NOMO-1 treated with DMSO at 0.1 percent for 48 hours (cell line): ENCODE results near the gene HACD2.

Experiments
- DNase-seq: peaks from one replicate; lab custom pipeline; 2025; ENCODE audit not compliant: unreplicated experiment; lab: John Stamatoyannopoulos, UW

HACD2 gene

GRCh38 chr3:123584988-123585937 lies at the start of gene HACD2:
Gene HACD2, minus strand, starts transcription at chr3:123585053. Its CDS starts 26 bp downstream, at chr3:123585027.
- DNase-seq, result peak; percentile 97

- no peak for DNase-seq
Observed at GRCh38 chr3:123634149-123635051, 49.5 kb upstream of the HACD2 start.

GRCh38 chr3:123633530-123633929 lies 48.7 kb upstream of the HACD2 start:
- no peak for DNase-seq

DNA sequence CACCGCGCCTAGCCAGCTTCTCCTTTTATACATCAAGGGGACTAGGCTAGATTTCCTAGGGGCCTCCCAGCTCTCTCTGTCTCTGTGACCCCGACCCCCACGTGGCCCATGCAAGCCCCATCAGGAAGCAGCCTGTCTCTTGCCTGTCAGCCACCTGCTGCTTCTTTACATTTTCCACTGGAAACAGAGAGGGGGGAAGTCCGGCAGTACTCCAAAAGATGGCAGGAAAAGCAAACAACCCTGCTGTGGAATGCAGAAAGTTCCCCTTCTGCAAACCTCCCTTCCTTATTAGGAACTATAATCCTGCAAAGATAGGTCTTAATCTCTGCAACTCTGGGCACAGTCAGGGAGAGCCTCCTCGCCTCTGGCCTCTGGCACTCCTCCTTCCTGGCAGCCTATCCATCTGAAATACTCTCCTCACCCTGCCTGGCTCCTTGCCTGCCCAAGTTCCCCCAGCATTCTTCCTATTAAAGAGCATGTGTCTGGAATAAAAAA lies 47.4 kb upstream of the HACD2 start:
- DNase-seq, result no peak

DNA sequence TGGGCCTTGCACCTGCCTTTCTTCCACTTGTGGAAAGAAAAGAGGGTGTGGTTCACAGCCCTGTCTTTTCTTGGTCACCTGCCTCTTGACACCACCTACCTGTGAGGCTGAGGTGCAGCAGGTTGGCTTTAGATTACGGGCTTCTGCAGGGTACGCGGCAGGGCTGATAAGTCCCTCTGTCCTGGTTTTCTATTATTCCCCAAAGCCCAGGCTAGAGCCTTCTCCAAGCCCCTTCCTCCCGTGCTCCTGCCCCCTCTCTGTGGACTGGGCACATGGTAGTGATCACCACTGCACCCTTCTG lies 44.8 kb upstream of the HACD2 start:
- DNase-seq, result no peak

DNA sequence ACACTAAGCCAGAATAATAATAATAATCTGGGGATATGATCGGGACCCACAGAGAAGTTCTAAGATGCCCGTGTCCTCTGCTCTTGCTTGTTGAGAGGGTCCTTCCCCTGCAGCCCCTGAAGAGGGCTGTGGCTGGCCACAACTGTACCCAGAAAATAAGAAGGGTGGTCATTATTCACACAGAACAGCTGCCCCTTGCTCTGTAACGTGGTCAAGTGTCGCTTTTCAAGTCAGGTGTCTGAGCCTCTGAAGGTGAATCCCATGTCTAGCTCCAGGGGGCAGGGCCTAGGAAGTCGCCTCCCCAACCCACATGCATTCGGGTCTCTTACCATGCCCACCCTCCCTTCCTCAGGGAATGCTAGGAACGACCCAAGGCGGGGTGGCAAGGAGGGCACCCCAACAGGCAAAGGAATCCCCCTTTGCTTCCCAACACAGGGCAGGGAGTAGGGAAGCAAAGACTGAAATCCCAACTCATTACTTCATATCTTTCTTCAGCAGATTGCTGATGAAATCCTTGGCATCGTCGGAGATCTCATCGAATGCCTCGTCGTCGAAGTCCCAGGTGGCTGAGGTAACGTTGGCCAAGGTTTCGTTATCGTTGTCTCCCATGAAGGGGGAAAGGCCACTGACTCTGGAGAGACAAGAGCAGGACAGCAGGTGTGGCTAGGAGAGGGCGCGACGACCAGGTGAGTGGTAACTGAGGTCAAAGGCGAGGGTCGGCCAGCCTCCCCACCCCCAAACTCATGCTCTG lies 44.3 kb upstream of the HACD2 start:
- no peak for DNase-seq

DNA sequence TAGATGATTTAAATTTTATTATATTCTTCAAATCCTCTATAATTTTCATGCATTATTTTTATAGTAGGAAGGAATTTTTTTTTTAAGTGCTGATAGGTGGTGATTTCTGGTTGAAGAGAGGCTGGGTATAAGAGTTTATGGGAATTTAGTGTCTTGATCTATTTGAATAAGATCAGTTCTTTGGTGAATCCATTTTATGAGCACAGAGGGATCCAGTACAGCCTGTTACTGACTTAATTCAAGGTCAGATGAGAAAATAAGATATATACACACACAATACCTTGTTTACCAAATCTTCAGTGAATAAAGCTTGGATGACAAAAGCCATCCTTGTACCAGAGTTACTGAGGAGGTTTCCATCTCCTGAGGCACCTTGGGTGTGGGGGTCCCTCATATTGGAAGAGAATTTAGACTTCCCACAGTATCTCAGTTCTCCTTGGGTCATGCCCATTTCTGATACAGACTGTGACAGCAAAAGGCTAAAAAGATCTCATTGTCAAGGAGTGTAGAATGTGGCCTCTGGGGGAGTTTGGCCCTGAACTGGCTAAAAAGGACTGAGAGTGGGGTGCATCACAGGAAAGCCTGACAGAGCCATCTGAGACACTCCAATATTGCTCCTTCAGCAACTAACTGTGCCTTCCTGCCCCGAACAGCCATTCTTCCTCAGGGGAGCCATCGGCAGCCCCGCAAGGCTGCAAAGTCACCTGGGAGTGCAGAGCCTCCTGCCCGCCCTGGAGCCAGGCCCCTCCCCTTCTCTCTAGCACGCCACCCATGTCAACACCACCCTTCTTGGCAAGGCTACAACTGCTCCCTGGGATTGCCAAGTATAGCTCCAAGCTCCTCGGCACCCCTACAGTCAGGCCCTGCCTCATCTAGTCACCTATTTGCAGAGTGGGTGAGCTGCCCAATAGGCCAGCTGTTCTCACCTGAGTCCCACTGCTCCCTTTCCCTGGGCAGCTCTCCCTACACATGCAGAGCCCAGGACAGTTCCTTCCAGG lies 43.1 kb upstream of the HACD2 start:
- no peak for DNase-seq

- no peak for DNase-seq
Observed at GRCh38 chr3:123626881-123627280, 42.0 kb upstream of the HACD2 start.

DNA sequence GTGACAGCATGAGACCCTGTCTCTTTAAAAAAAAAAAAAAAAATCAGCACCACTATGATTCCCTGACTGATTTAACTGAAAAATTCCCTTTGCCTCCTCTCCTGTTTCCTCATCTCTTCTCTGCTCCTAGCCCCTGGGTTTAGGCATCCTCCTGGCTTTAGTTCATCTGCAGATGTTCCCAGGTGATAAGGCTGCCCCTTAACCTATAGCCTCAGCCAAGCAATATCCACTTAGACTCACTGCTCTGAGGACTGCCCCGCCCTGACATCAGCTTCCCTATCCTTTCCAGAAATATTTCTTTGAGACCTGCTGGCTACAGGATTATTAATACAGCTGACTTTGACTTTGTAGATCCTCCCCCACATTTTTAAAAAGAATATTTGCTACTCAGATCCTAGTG lies 39.4 kb upstream of the HACD2 start:
- no peak for DNase-seq

DNA sequence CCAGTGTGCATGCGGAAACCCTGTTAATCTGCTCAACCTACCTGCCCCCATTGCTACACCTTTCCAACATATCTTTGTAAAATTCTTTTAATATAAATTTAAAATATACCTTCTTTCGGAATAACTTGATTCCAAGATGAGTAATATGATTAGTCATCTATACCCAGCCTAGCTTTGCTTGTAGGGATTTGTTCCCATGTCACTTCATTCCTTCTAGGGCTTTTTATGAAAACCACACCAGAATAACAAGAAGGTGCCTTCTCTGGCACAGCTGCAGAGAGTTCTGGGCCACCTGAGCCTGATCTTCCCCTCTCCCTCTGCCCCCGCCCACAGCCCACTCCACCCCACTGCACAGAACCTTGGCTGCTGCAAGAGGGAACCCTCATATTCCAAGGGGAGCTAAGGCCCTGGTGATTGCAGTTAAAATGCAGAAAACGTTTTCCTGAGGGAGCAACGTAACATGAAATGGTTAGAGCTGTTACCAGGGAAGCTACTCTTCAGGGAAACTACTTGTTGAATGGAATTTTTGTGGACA lies 38.6 kb upstream of the HACD2 start:
- no peak for DNase-seq

DNA sequence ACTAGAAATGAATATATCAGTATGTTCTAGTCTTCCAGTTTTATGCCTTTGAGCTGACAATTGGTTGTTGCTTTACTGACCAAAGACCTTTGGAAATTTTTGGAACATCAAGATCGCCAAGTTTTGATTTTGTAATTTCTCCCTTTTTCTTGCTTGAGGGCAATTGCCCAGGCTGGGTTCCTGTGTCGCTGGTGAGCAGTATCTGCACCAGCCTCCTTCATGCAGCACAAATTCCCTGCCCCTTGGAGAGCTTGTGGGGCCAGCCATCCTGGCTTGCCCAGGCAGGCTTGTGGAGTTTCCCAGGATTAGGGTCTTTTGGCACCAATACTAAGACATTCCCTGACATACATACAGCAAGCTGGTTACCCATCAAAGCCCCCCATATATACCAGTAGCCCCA lies 37.9 kb upstream of the HACD2 start:
- no peak for DNase-seq

DNA sequence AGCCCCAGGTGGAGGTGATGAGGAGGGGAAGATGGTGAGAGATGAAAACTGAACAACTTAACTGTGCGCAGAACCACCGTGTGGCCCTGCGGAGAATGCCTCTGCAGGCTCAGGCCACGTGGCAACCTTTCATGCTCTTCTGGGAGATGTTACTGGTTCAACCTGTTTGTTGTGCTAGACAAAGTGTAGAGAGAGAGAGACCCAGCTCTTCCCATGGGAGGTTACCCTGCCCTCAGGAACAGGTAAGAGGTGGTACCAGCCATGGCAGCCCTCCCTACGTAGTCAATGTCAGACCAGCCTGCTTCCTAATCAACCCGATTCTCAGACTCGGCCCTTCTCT lies 37.0 kb upstream of the HACD2 start:
- DNase-seq, result no peak

DNA sequence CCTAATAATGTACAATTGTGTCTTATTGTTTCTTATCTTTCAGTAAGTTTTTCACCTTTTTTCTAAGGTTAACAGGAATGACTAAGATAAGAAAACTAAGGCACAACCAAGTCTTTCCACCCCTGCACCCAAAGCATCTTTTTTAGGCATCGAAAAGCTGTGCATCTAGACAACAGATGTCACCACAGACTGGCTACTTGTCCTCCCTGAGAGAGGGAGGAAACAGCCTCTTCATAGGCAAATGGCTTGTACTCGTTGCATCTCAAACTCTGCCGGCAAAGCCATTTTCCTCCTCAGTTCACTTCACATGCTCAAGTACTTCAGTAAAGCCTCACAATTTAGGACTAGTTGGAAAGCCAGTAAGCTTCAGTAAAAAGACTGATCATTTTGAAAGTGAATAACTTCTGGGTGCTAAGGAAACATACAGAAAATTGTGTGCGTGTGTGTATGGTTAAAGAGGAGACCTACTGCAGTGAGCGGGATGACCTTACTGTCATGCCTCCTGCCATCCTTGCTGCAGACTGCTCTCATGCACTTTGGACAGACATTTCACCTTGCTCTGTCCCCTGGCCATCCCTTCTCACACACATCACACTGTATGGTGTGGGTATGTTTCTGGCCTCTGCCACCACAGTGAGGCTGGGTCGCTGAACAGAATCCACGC lies 36.5 kb upstream of the HACD2 start:
- no peak for DNase-seq

GRCh38 chr3:123620343-123620742 lies 35.5 kb upstream of the HACD2 start:
- DNase-seq, result no peak

DNA sequence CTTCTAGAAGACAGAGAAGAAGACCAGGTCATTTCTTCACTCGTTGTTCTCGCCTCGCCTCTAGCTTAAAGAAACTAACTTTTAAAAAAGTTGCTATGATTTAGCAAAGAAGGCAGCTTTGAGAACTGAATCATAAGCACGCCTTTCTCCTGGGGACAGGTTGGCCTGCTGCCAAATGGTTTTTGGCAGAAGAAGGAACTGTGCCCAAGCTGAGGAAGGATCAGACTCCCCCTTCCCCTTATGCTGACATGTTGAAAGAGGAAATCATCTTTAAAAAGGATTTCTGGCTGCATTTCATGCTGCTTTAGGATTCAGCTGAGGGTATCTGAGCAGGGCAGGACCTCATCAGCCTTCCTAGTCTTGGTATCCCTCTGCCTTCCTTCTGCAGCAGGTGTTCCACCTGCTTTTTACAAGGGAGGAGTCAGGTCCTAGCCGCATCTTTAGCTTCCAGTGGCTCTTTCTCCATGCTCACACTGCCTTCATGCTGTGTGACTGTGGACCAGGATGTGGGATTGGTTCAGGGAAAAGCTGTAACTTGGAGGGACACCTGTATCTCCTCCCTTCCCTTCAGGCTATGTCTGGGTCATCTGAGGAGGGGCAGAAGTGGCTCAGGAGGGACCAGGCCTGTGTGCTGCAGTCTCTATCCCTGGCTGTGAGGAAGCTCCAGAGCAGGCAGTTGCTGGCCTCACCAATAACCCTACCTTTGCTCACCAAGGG lies 34.1 kb upstream of the HACD2 start:
- DNase-seq, result peak; percentile 91

DNA sequence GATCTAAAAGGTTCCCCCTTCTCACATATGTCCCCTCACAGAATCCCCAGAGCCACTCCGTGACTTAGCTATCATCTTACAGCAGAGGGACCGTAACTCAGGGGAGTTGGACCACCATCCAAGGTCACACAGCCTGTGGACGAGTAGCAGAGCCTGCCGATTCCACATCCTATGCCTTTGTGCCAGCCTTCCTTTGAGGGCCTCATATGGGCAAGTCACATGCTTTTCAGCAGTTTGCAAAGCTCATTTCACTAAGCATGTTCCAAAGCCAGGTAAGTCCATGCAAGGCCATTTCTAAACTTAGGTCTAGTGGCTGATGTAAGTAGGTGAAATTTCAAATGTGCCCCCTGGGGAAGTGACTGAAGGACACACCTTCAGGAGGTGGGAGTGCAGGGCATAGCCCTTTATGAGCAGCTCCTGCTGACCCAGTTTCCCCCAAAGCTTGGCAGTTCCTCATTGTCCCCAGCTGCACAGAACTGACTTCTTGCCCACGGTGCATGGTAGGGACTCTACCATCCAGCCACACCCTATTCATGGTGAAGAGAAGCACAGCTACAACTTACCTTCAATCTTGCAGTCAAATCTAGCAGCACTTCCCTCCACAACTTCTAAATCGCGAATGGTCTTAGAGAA lies 33.3 kb upstream of the HACD2 start:
- DNase-seq, result peak; percentile 68

GRCh38 chr3:123616593-123616992 lies 31.7 kb upstream of the HACD2 start:
- DNase-seq, result no peak

DNA sequence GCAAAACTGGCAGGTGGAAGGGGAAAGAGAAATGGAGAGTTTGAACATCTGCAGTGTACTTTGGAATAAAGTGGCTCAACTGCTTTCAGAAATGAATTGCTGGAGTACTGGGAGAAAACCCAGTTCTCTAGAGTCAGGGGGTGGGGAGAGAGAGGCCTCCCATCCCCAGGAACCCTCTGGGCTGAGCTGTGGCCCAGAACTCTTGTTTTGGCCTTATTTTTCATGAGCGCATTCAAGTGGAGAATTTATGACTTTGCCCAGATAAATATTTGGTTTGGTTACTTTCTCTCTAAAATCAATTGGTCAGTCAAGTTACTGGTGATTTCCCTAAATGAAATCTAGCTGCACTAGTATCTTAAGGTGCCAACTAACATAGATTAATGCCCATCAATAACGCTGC lies 28.7 kb upstream of the HACD2 start:
- no peak for DNase-seq
